HG02623 (cell line): ENCODE measurements around the gene MMAB.

Source experiments
- ATAC-seq: cut with Tn5 transposase; IDR thresholded peaks from one replicate; pipeline ENCODE4 v1.9.1; 2021; ENCODE audit warnings: moderate library complexity; ENCODE audit not compliant: unreplicated experiment

MMAB gene

DNA sequence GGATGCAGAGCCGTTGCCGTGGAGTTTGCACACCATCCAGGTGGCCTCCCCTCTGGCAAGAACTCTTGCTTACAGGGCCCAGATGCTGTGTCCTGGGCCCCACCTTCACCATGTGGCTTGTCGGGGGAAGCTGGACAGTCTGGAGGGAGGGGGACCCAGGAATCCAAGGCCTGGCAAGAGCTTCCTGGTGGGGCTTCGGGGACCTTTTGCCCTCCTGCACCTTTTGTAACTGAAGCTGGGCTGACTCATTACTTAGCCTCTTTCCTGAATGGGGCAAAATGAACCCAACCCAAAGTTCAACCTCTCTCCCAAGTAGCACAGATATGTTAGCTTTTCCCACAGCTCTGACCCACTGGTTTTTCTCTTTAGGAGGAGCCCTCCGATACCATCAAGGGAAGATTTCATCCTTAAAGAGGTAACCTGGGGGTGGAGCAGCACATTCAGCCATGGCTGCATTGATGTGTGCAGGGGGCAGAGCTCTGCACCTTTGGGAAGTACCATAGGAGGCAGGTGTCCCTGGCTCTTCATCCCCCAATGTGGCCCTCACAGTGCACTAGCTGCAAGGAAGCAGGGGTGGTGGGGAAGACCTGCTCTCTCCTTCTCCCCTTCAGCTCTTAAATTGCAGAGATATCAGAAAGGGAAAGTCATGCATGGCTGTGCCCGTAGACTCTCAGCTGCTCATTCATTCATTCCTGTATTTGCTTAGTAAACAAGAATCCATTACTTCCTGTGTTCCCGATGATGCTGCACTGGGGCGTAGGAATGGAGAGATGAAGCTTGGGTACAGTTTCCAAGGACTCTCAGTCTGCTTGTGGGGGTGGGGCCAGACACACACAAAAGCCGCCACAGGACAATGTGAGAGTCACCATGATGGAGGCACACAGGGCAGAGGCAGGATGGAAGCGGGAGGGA, 13.3 kb upstream of the MMAB start:
- no peak for ATAC-seq

DNA sequence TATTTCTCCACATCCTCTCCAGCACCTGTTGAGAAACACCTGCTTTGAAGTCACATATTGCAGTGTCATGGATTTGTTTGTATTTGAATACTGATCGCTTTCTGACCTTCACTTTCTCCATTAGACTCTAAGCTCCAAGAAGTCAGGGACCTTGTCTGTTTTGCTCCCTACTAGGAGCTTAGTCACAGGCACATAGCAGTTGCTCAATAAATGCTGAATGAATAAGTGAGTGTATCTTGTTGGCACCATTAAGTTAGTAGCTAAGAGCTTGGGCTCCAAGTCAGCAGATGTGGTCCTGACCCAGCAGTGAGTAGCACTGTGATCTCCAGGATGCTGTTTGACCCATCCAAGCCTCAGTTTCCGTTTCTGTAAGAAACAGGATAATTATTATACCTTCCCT, 10.4 kb upstream of the MMAB start:
- ATAC-seq: no peak

DNA sequence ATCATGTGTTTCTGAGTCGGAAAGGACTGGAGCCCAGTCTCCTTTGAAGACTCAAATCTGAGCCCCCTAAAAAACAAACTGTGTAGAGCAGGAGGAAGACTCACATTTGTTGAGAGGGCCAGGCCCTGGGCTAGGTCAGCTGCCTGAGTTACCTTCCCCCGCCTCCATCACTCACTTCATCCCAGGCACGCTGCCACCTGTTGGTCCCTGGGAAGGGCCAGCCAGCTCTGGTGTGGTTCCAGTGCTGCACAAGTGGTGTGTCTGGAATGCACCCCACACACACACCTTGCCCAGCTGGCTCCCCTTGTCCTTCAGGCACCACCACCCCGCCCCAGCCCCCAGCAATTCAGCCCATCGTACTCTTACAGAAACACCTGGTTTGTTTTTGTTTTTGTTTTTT, 9.3 kb upstream of the MMAB start:
- no peak for ATAC-seq

DNA sequence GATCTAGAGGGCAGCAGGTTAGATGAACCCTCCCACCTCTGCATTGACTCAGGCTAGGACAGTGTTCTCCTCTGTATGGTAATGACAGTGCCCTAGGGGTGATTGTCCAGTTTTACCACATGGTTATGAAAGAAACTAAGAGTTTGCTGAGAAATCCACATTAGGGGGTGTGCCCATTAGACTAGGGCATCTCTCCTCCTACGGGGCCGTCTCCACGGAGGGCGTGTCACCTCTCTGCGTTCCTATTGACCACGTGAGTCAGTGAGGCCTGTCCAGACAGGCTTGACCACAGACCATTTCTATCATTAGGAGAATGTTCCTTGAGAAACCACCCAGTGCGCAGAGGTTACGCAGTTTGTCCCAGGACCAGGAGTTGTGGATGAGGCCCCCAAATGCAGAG, 8.6 kb upstream of the MMAB start:
- no peak for ATAC-seq

DNA sequence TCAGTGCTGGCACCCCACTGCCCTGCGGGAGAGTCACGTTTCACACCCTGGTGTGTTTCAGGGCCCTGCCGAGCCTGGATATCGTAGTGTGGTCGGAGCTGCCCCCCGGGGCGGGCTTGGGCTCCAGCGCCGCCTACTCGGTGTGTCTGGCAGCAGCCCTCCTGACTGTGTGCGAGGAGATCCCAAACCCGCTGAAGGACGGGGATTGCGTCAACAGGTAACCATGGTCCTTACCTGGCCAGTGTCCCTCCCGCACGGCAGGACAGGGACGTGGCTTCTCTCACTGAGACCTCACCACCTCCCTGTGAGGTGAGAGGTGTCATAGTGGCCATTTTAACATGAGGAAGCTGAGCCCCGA, 8.0 kb upstream of the MMAB start:
- ATAC-seq: no peak

DNA sequence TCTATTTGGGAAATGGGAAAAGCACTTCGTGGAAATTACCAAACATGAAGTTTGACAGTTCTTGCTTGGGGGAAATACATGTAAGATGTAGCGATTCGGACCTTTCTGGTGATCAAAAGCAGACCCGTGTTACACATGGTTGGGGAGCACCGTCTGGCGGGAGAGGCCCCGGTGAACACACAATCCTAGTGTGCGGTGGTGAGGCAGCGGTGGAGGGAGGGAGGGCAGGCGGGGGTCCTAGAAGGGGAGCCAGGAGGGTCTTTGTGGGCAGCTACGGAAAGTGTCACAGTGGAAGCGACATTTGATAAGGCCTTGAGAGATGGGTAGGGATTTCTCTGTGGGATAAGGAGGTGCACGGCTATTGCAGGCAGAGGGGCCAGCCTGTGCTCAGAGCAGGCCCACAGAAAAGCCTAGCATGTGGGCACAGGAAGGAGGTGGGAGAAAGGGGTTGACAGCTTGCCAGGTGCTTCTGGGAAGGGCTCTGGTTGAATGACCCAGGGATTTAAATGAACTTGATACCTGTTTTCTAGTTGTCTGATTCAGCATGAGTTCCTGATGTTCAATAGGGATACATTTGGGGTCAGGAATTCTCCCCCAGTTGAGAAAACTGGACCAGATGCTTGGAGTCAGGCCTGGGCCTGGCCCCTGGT, 7.5 kb upstream of the MMAB start:
- ATAC-seq: no peak

DNA sequence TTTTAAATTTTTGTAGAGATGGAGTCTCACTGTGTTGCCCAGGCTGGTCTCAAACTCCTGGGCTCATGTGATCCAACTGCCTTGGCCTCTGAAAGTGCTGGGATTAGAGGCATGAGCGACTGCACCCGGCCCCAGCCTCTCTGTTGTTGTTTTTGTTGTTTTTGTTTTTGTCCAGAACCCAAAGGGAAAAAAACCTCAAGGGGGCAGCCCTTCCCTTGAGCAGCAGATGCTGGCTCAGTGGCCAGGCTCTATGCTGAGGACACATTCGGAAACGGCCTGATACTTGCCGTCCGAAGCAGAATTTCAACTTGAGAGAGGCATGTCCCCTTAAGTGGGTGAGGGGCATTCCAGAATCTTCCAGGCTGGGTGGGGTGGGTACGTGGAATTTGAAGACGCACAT, 7.0 kb upstream of the MMAB start:
- no peak for ATAC-seq

DNA sequence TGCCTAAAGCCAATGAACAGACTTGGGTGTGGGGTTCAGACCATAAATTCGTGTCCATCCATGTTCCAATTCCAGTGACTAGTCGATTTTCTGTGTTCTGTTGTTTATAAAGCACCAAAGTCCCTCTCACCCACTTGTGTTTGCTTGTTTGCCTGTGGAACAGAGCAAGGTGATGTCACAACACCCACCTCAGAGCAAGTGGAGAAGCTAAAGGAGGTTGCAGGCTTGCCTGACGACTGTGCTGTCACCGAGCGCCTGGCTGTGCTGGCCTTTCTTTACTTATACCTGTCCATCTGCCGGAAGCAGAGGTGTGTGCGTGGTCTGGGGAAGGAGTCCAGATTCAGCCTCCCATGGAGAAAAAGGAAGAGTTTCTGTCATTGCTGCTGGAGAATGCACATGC, 6.3 kb upstream of the MMAB start:
- ATAC-seq: no peak

DNA sequence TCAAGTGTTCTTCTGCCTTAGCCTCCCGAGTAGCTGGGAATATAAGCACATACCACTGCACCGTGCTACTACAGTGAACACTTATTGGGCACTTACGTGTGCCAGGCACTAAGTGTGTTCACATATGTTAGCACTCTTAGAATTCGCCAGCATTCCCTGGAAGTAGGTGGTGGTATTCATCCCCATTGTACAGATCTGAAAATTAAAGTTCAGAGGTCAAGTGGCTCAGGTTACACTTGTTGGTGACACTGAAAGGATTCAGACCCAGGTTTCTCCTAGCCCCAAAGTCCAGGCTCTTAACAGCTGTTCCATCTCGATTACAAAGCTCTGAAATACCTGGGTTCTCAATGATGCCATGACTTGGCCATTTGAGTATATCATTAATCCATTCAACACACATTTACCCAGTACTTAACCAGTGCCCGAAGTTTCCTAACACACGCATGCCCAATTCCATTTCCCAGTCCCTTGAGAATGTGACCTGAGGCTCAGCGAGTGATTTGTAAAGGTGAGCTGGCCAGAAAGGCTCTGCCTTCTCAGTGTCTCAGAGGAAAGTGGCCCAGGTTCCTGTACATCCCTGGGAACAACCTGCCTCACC, 5.1 kb upstream of the MMAB start:
- ATAC-seq: no peak

DNA sequence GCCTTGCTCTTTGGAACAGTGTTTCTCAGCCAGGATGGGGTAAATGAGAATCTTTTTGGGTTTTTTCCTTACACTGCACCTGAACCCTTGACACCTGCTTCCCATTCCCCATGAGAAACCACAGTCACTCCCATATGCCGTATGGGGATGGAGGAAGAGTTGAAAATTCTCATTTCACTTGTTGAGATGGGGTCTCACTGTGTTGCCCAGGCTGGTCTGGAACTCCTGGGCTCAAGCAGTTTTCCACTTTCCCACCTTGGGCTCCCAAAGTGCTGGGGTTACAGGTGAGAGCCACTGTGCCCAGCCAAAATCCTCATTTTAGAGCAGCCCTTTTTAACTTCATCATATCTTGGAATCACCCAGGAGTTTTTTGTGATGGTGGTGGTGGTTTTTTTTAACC, 4.0 kb upstream of the MMAB start:
- ATAC-seq: no peak

DNA sequence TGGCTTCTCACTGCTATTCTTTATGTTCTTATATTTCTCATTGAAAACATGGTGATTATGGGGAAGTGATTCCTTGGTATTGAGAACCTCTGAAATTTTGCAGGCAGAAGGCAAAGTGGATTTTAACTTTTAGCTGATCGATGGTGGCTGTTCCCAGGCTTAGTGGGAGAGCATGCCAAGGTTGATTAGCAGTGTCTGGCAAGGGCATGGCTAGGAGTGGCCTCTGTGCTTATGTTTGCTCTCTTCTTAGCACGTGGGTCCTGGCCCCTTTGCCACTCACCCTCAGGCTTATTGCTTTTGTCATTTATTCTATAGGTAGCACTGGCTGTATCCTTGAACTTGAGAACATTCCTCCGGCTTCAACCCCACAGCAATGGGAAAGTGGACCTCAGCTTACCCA, 2.4 kb upstream of the MMAB start:
- ATAC-seq: no peak

DNA sequence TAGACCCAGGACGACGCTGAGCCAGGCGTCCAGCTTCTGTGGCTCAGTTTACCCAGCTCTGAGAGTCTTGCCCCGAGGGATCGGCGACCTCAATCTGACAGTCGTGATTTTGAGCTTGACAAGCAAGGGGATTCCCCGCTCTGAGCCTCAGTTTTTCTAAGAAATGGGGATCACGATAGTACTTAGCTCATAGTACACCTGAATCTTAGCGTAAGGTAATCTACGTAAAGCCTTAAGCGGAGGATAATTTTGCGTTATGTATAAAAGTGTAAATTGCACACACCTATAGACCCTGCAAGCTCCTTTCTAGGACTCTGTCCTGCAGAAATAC, 575 bp upstream of the MMAB start:
- ATAC-seq: no peak

DNA sequence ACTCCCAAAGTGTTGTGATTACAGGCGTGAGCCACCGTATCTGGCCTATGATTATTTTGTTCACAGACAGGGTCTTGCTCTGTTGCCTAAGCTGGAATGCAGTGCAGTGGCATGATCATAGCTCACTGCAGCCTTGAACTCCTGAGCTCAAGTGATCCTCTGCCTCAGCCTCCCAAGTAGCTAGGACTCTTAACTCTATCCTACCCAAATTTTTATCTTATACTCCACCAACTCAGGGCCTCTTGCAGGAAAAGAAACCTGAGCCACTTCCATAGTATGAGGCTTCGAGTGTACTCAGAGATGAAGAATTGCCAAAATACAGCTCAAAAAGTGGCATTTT, 828 bp downstream of the MMAB start:
- no peak for ATAC-seq

DNA sequence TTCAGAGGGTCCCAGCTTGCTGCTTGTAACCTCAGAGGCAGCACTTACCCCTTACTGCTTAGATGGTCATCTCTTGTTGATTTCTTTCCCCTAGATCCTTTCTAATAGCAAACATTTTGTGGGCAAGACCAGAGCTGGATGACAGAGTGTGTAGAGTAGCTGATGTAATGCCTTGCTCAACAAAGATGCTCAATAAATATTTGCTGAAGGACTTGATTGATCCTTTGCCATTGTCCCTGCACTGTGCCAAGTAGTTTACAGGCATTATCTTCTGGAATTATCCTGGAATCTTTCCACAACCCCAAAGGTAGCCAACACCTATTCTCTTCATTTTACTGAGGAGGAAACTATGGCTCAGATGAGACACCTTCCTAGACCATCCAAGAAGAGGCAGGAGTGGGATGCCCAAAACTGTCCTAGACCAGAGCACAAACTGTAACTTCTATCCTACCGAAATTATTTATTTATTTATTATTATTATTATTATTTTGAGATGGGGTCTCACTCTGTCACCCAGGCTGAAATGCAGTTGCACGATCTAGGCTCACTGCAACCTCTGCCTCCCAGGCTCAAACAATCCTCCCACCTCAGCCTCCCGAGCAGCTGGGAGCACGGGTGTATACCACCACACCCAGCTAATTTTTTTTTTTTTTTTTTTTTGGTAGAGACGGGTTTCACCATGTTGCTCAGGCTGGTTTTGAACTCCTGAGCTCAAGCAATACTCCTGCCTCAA, 1.4 kb downstream of the MMAB start:
- no peak for ATAC-seq

DNA sequence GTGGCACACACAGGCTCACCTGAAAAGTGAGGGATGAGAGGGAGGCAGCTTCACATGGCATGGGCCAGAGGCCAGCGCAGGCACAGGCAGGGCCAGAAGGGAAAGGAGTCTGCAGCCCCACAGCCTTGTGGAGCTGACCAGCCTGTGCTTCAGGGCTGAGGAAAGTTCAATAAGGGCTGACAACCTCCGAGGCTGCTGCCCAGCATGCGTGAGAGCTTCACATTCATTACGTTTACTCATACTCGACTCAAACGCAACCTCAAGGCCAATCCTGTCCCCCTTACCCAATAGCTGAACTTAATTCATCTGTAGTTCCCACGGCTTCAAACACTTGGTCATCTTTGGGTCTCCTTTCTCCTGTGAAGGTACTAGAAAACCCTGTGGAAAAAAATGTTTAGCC, 4.8 kb downstream of the MMAB start:
- ATAC-seq: no peak

DNA sequence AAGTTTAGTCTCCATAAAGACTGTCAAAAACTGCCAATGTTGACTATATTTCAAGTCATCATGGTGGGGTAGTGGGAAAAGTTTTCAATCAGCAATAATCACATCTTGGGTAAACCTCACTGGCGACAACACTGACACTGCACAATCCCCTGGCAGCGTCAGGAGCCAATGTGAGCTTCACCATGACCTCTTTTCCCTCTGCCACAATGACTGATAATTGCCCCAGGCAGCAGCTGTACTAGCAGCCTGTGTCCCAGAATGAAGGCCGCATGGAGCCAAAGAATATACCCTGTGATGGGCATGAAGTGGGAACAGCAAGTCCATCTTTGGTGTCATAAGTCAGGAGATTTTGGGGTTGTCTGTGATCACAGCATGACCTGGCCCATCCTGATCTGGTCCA, 5.3 kb downstream of the MMAB start:
- no peak for ATAC-seq

DNA sequence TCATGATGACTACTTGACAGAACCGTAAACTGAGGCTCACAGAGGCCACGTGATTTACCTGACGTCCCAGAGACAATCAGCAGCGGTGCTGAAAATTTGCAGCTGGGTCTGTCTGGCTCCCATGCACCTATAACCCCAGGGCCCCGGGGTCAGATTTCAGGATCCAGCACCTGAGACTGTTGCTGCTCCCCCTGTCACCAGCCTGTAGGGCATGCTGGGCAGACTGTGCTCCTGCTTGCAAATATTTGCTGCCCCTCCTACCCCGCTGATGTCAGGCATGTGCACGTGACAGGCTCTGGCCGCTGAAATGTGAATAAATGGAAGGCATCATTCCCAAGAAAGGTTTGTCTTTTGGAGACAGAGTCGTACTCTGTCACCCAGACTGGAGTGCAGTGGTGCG, 6.0 kb downstream of the MMAB start:
- no peak for ATAC-seq

DNA sequence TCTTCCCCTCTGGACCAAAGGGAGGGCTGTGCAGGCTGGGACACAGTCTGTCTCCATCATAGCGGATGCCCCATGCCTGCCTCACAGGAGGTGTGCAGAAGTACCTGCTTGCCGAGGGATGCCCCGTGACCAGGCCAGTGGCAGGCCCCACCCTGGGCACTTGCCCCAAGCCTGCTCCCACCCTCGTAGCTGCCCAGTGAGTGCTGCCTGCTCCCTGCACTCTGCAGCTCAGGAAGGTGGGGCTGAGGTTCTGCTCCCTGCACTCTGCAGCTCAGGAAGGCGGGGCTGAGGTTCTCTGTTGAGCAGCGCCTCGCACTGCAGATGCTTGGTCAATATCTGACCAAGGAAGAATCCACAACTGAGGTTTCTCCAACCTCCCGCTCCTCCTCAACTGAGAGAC, 6.9 kb downstream of the MMAB start:
- ATAC-seq: no peak

DNA sequence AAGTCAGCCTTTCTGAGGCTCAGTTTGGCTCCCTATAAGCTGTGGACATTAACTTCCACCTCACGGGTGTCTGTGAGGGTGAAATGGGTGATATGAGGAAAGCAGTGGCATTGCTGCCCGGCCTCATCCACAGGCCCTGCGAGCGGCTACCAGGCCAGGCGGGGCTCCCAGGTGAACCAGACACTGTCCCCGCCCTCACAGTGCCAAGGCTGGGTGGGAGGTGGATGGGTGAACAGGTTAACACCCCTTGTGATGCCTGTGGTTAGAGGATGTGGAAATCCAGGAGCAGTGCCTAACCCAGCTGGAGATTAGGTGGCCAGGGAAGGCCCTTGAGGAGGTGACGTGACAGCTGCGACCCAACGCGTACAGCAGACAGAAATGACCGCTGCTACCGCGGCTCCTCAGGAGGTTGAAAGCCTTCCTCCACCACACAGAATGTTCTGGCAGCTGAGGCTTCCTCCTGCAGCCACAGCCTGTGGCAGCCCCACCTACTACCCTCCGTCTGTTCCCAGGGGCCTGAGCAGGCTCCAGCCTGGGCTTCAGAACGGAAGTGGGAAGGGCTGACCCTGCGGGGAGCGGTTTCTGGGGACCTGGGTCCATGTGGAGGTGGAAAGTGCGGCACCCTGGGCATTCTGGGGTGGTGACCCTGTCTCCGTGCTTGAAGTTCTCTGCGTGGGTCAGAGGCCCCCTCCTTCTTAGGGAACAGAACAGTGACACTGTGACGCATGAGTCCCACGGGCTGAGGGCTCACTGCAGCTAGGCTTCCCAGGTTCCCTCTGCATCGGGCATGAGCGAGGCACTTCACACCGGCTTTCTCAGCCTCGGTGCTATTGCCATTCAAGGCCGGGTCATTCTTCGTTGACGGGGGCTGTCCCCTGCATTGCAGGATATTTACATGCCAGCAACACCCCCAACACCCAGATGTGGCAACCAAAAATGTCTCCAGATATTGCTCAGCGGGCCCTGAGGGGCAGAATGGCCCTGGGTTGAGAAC, 9.7 kb downstream of the MMAB start:
- no peak for ATAC-seq

DNA sequence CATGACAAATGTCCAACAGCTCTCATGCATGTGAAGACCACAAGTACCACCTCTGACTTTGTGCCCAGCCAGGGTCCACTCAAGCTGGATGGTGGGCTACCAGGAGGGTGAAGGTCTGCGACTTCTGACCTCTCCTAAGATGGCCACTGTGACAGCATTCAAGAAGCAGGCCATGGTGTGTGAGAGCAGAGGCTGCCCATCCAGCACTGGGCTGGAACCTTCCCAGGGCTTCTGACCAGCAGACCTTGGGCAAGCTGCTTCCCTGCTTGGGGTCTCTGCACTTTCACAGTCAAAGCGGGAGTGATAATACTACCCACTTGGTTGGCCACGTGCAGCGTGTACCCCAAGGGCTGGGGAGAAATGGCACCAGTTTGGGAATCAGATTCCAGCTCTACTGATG, 10.4 kb downstream of the MMAB start:
- no peak for ATAC-seq

DNA sequence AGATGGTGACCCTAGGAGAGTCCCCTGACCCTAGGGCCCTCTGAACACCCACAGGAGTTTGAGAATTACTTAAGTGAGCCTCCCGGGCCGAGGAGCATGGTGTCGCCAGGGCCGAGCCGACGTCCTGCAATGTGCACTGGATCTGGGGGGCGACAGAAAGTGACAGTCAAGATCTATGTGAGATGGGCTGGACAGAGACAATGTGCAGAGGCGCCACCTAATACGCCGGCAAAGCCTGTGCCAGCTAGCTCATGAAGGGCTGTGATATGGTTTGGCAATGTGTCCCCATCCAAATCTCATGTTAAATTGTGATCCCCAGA, 11.6 kb downstream of the MMAB start:
- ATAC-seq: no peak
